Stimulated activated CD4-positive, alpha-beta T cell treated with anti-CD3 and anti-CD28 coated beads, Interleukin-15, amount 100 ng/mL, for 48 hours (primary cell): ENCODE data around the gene NPTXR.
A peak's percentile ranks its signal among the peaks of the same experiment; 100 is the strongest.

ENCODE experiments used
- DNase-seq, 2 donors: peaks; one replicate each; pipeline ENCODE4 v3.0.0-alpha.2; 2020; ENCODE audit warnings: low read depth in 2 of 2

NPTXR gene

GRCh38 chr22:38853196-38853651, 9.4 kb upstream of the NPTXR start:
- no peak for DNase-seq

GRCh38 chr22:38852522-38852921, 8.7 kb upstream of the NPTXR start:
- DNase-seq, result no peak

- DNase-seq, result no peak
Measured at GRCh38 chr22:38850941-38851849, 7.4 kb upstream of the NPTXR start.

DNA sequence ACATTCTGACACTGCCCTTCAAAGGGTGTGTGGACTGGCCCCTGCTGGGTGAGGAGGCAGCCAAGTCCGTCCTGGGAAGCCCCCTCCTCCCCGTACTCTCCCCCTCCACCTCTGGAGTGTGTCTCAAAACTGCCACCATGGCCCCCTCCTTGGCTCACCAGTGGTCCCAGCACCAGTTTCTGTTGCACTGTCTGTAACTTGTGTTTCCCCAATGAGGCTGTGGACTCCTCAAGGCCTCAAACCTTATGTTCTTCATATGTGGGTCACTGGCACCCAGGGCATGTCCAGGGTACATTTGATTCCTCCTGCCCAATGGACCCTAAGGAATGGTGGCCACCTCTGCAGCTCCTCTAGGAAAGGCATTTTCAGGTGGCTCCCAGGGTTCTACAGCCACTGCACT, 6.6 kb upstream of the NPTXR start:
- no peak for DNase-seq

- DNase-seq, result no peak
Measured at GRCh38 chr22:38849811-38850210, 6.0 kb upstream of the NPTXR start.

- no peak for DNase-seq
Measured at GRCh38 chr22:38846412-38846811, 2.6 kb upstream of the NPTXR start.

DNA sequence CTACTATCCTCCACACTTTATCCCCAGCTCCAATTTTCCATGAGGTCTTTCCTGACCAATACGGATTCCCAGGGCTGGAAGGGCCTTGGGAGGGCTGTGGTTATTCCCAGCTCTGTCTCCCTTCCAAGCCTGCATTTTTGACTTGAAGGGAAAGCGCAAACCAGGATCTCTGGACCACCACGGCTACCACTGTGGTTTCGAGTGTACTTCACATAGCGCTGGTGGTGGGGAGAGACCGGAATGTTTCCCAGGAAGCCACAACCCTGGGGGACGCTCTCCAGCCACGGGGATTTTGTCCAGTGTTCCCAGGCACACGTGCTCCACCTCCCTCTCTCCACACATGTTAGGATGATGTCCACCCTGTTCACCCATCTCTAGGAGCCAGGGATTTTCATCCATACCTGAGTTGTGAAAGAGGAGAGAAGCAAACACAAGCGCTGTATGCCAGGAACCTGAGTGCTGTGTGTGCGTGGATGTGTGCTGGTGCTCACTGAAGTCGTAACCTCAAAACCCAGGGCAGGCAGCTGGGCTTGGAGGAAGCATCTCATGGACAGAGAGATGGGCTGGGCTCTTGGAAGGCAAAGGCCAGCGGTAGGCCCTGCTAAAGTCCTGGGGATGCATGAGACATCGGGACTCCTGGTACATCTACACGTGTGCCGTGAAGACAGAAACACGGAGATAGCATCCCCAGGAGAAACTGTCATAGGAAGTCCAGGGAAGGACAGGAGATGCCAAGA, 1.3 kb upstream of the NPTXR start:
- DNase-seq, result no peak

GRCh38 chr22:38844315-38845003, 631 bp upstream of the NPTXR start:
- DNase-seq, result no peak

GRCh38 chr22:38843201-38843656, 599 bp downstream of the NPTXR start:
- DNase-seq, result peak in 1 of 2 donors; percentile 37

DNA sequence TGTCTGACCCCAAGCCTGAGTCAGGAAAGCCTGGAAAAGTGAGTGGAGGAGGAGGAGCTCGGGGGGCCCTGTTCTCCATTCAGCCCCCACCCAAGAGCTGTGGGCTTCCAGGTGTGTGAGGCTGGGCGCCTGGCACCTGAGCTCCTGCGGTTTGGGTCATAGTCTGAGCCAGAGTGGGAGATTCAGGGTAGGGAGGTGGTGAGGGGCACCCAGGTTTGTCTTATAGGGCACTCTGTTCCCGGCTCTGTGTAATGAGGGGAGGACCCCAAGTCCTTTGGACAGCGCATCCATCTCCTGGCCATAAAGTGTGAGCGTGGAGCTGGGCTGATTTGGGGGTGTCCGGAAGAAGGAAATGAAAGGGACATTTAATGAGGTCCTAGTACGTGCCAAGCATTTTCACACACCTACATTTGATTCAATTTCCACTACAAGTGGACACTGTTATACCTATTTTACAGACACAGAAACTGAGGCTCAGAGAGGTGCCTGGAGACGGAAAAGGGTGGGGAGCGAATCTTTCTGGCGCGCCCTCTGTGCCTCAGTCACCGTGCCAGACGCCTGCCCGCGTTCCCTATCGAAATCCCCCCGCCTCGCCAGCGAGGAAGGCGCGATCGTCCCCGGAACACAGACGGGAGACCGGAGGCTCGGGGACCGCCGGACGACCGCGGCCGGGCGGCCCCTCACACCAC, 1.2 kb downstream of the NPTXR start:
- DNase-seq, result no peak

DNA sequence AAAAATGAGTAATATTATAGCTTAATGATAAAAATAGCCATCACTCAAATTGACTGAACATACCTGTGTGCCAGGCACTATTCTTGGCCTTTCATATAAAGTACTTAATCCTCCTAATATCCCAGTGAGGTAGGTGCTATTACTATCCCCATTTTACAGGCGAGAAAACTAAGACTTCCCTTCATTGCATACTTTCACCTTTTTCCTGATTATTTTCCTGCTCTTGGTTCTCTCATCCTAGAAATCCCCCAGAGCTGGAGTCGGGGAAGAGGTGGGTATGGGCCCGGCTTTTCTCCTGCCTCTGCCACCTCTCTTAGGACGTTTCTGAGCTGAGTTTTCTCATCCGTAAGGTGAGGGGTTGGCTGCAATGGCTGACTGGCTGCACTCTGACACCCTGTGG, 2.2 kb downstream of the NPTXR start:
- no peak for DNase-seq

GRCh38 chr22:38841211-38841610, 2.6 kb downstream of the NPTXR start:
- DNase-seq, result no peak

- DNase-seq, result no peak
Measured at GRCh38 chr22:38840129-38840528, 3.7 kb downstream of the NPTXR start.

- DNase-seq, result no peak
Measured at GRCh38 chr22:38839686-38840085, 4.1 kb downstream of the NPTXR start.

GRCh38 chr22:38837414-38837928, 6.4 kb downstream of the NPTXR start:
- DNase-seq, result no peak

- no peak for DNase-seq
Measured at GRCh38 chr22:38835888-38836301, 7.9 kb downstream of the NPTXR start.

GRCh38 chr22:38834991-38835390, 8.8 kb downstream of the NPTXR start:
- no peak for DNase-seq

GRCh38 chr22:38834215-38834953, 9.4 kb downstream of the NPTXR start:
- no peak for DNase-seq

- DNase-seq, result no peak
Measured at GRCh38 chr22:38833061-38833460, 10.8 kb downstream of the NPTXR start.
